NCI-H82 (cell line): Measurements from ENCODE around the gene CDCA5.
A peak's percentile ranks its signal among the peaks of the same experiment; 100 is the strongest.

Experiments used
- DNase-seq: peaks from one replicate; lab custom pipeline; 2025; lab: John Stamatoyannopoulos, UW

The CDCA5 gene

DNA sequence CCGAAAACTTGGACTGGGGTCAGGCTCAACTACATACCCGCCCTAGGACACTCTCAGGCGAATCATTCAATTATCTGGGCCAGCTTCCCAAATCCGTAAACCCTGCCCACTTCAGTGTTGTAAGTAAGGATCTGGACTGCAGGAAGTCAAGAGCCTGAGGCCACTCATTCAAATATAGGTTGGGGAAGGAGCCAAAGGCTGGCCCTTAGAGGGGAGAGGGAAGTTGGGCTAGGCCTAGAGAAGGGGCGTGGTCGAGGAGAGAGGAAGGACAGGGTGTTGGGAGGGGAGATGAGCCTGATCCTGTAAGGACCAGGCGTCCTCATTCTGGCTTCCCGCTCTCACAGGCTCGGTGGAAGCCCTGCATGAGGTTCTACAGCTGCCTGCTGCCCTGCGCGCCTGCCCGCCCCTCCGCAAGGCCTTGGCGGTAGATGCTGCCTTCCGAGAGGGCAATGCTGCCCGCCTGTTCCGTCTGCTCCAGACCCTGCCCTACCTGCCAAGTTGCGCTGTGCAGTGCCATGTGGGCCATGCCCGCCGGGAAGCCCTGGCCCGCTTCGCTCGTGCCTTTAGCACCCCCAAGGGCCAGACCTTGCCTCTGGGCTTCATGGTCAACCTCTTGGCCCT is 39.8 kb downstream of the CDCA5 start:
- DNase-seq: no peak

DNA sequence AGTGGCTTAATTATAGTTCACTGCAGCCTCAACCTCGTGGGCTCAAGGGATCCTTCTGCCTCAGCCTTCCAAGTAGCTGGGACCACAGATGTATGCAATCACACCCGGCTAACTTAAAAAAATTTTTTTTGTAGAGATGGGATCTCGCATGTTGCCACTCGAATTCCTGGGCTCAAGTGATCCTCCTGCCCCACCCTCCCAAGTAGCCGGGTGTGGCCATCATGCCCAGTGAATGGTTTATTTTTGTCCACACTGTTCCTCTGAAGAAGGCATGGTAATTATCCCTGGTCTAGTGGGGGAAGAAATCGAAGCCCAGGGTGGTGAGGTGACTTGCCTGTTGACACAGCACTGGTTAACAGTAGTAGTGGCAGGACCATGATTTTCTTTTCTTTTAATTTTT is 40.9 kb downstream of the CDCA5 start:
- DNase-seq: no peak

DNA sequence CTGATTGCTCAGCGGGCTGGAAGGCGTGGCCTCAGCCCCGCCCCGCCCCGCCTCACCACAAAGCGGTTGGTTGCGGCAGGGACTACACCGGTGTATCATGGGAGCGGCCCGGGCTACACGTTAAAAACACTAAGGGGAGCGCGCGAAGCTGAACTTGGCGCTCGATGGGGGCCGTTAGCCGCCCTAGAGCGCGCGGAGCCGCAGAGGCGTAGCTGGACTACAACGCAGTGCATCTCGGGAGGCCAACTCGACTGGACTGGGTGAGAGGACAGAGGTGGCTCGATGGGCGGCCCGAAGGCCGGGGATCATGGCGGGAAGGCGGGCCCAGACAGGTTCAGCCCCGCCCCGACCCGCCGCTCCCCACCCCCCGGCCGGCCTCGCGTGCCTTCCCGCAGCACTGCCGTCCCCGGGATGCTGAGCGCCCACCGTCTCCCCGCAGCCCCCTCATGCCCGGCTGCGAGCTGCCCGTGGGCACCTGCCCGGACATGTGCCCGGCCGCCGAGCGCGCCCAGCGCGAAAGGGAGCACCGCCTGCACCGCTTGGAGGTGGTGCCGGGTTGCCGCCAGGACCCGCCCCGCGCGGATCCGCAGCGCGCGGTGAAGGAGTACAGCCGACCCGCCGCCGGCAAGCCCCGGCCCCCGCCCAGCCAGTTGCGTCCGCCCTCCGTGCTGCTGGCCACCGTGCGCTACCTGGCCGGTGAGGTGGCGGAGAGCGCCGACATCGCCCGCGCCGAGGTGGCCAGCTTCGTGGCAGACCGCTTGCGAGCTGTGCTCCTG is 42.8 kb downstream of the CDCA5 start, which contains the start of gene SAC3D1:
Gene SAC3D1, plus strand, starts transcription at position 364 of the 776 bp plus-strand sequence. Its CDS starts 83 bp downstream, at position 447.
- peak; percentile 98 for DNase-seq

DNA sequence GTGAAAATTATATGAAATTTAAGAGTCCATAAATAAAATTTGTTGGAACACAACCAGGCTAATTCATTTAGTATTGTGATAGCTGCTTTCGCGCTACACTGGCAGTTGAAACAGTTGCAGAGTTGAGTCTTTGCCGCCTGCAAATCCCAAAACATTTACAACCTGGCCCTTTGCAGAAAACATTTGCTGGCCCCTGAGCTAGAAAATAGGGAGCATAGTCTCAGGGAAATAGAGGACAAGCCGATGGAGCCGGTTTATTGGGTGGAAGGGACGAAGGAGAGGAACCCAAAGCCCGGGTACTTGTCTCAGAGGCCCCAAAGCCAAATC is 43.4 kb downstream of the CDCA5 start:
- no peak for DNase-seq

DNA sequence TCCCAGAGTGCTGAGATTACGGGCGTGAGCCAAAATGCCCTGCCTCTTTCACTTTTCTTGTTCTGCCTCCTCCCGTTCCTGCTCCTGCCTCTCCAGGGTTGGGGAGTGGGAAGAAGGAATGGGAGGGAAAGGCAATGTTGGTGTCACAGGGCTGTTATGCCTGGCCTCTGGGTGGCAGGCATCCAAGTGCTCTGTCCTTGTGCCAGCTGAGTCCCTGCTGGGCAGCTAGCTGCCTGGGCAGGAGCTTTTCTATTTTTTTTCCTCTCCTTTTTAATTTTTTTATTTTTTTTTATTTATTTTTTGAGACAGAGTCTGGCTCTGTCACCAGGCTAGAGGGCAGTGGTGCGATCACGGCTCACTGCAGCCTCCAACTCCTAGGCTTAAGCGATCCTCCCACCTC is 46.9 kb downstream of the CDCA5 start:
- no peak for DNase-seq

DNA sequence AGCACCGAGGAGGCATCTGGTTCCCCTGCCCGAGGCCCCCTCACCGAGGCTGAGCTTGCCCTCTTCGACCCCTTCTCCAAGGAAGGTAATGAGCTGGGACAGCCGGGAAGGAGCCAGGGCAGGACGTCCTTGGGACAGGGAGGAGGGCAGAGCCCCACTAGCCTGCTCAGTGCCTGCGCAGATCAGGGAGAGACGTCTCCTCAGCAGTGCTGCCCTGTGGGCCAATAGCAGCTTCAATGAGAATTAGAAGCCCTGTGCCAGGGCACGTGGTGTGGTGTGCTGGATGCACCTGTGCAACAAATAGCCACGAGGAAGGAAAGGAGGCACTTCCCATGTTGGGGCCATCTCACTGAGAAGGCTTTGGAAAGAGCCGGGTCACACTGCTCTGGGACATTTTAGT is 48.3 kb downstream of the CDCA5 start:
- no peak for DNase-seq

DNA sequence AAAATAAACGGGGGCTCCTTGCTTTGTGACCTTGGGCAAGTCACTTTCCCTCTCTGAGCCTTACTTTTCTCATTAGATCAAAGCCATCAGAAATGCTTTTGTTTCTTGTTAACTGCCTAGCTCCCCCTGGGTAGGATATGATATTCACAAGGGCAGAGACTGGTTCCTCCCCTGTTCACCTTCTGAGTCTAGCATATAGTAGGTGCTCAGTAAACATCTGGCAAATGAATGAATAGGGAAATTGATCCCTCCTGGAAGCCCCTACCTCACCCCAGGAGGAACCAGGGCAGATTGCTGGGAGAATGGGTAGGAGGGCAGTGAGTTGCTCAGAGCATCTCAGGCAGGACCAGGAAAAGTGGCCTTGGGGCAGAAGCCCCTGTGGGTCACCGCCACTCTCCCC is 49.4 kb downstream of the CDCA5 start:
- DNase-seq: no peak

DNA sequence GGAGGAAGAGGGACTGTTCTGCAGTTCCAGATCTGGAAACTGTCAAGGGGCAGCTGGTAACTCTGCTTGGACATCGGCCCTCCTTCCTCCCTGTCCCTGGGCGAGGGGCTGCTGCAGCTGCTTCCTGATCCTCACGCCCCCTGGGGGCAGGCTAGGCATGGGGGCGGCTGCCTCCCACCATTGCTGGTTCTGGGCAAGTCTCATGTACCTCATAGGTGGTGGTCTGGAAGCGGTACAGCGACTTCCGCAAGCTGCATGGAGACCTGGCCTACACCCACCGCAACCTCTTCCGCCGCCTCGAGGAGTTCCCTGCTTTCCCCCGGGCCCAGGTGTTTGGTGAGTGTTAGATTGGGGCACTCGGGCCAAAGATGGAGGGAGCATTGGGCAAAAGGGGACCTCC is 51.6 kb downstream of the CDCA5 start:
- DNase-seq: no peak
